GM10847 (cell line): ENCODE measurements around the gene ETF1.

Experiments
- POLR2A ChIP-seq: IDR thresholded peaks from 2 replicates; pipeline ENCODE4 v1.6.1; 2011; ENCODE audit not compliant: insufficient read length; ENCODE audit errors: extremely low read depth

The ETF1 gene

GRCh38 chr5:138466125-138466899, 76.7 kb downstream of the ETF1 start:
- no peak for TF ChIP-seq POLR2A

GRCh38 chr5:138465261-138466124, 77.5 kb downstream of the ETF1 start, which contains the start of gene EGR1:
Gene EGR1 (plus strand): TSS chr5:138465479. CDS start chr5:138465762, 283 bp downstream.
- TF ChIP-seq POLR2A: peak; percentile 93

- peak; percentile 27 for TF ChIP-seq POLR2A
These were observed 78.4 kb downstream of the ETF1 start for GRCh38 chr5:138464388-138465260.

- TF ChIP-seq POLR2A: peak; percentile 79
These were observed 79.0 kb downstream of the ETF1 start for GRCh38 chr5:138464008-138464387.

GRCh38 chr5:138463419-138464007, 79.5 kb downstream of the ETF1 start:
- no peak for TF ChIP-seq POLR2A

- TF ChIP-seq POLR2A: no peak
These were observed 81.5 kb downstream of the ETF1 start for GRCh38 chr5:138461343-138462125.

- no peak for TF ChIP-seq POLR2A
These were observed 82.9 kb downstream of the ETF1 start for GRCh38 chr5:138460032-138460693.

GRCh38 chr5:138459311-138459933, 83.6 kb downstream of the ETF1 start:
- no peak for TF ChIP-seq POLR2A

- TF ChIP-seq POLR2A: no peak
These were observed 84.2 kb downstream of the ETF1 start for GRCh38 chr5:138458856-138459255.

- no peak for TF ChIP-seq POLR2A
These were observed 84.7 kb downstream of the ETF1 start for GRCh38 chr5:138458384-138458783.

- TF ChIP-seq POLR2A: no peak
These were observed 85.3 kb downstream of the ETF1 start for GRCh38 chr5:138457531-138458275.
